HEK293T (cell line): Measurements from ENCODE around the gene MRPL55.

ENCODE experiments used
- BHLHE40 ChIP-seq: fragments of 450-650 bp; IDR thresholded peaks from 2 replicates; pipeline ENCODE4 v1.6.1; 2016; ENCODE audit warnings: mild to moderate bottlenecking, moderate library complexity, borderline replicate concordance
- FOXM1 ChIP-seq: fragments of 450-650 bp; IDR thresholded peaks from 2 replicates; pipeline ENCODE4 v1.6.1; 2017; ENCODE audit warnings: mild to moderate bottlenecking, borderline replicate concordance
- HDGF ChIP-seq: fragments of 450-650 bp; IDR thresholded peaks from 2 replicates; pipeline ENCODE4 v1.6.1; 2017; ENCODE audit warnings: antibody characterized with exemption, borderline replicate concordance
- NFRKB ChIP-seq: fragments of 450-650 bp; IDR thresholded peaks from 2 replicates; pipeline ENCODE4 v1.6.1; 2016; ENCODE audit warnings: mild to moderate bottlenecking, moderate library complexity
- SP1 ChIP-seq: fragments of 450-650 bp; IDR thresholded peaks from 2 replicates; pipeline ENCODE4 v1.6.1; 2017
- TARDBP ChIP-seq: fragments of 450-650 bp; IDR thresholded peaks from 2 replicates; pipeline ENCODE4 v1.6.1; 2016

- TF ChIP-seq TARDBP (no peak), BHLHE40 (no peak), SP1 (no peak), FOXM1 (no peak), HDGF (no peak), NFRKB (no peak)
Measured at GRCh38 chr1:228085287-228085951, 23.7 kb downstream of the MRPL55 start.
